IMR-90 (cell line): Measurements from ENCODE around the gene CAPN10. TPM values are rescaled to one million over a fixed set of nuclear protein-coding genes. Genes with fewer than 3 reads are reported as not detected.

Source experiments
- ATAC-seq: fragments of 200-7000 bp; cut with Tn5 transposase; 2 replicates; pipeline ENCODE4 v1.9.1; 2020; ENCODE audit warnings: low read depth, mild to moderate bottlenecking, moderate library complexity
- BruUV-seq: library from RNA; stranded (reverse); fragments of 400-500 nt; replicated peaks from 2 replicates; lab custom pipeline; 2021; lab: Mats Ljungman, UMichigan
- CTCF ChIA-PET: fragments of 300-600 bp; formaldehyde crosslinking; extraction: SDS; loops from one replicate; lab custom pipeline; 2021; ENCODE audit warnings: antibody characterized with exemption; lab: Yijun Ruan, JAX
- POLR2A ChIA-PET: fragments of 300-600 bp; sonication (Branson Sonifier 250); formaldehyde crosslinking; loops from one replicate; lab custom pipeline; 2022; ENCODE audit warnings: antibody characterized with exemption; ENCODE audit not compliant: unreplicated experiment; lab: Charles Lee
- DNase-seq: peaks from one replicate; pipeline ENCODE4 v3.0.0; 2013
- H2AFZ ChIP-seq: replicated peaks from 2 replicates; pipeline ENCODE3; 2013; ENCODE audit warnings: low read length, mild to moderate bottlenecking; ENCODE audit not compliant: poor library complexity
- H2AK5ac ChIP-seq: 2 replicates; pipeline ENCODE4 v1.6.1; 2013; ENCODE audit warnings: low read depth, low read length, inconsistent platforms
- H2AK9ac ChIP-seq: replicated peaks from 2 replicates; pipeline ENCODE3; 2013; ENCODE audit warnings: mild to moderate bottlenecking, low read depth, low read length, moderate library complexity; ENCODE audit not compliant: poor library complexity
- H2BK120ac ChIP-seq: 2 replicates; pipeline ENCODE4 v1.6.1; 2013; ENCODE audit warnings: low read depth, low read length, inconsistent platforms
- H2BK15ac ChIP-seq: 3 replicates; pipeline ENCODE4 v1.6.1; 2013; ENCODE audit warnings: low read depth, low read length, inconsistent platforms
- H2BK20ac ChIP-seq: 2 replicates; pipeline ENCODE4 v1.6.1; 2013; ENCODE audit warnings: low read depth, mild to moderate bottlenecking, inconsistent platforms, low read length, moderate library complexity
- H2BK5ac ChIP-seq: 2 replicates; pipeline ENCODE4 v1.6.1; 2013; ENCODE audit warnings: mild to moderate bottlenecking, low read depth, low read length, inconsistent platforms; ENCODE audit not compliant: poor library complexity, severe bottlenecking
- H3K14ac ChIP-seq: replicated peaks from 2 replicates; pipeline ENCODE4 v1.6.1; 2013; ENCODE audit warnings: low read depth, low read length, inconsistent platforms
- H3K18ac ChIP-seq: 2 replicates; pipeline ENCODE4 v1.6.1; 2013; ENCODE audit warnings: low read depth, low read length, control low read depth
- H3K23ac ChIP-seq: 2 replicates; pipeline ENCODE4 v1.6.1; 2013; ENCODE audit warnings: low read depth, low read length, inconsistent platforms
- H3K27ac ChIP-seq: 2 replicates; pipeline ENCODE4 v1.5.1; 2013; ENCODE audit warnings: mild to moderate bottlenecking, control low read depth, low read length; ENCODE audit not compliant: insufficient read depth
- H3K27me3 ChIP-seq: 2 replicates; pipeline ENCODE4 v1.6.1; 2013; ENCODE audit warnings: low read length; ENCODE audit not compliant: control insufficient read depth, insufficient read depth
- H3K36me3 ChIP-seq: 2 replicates; pipeline ENCODE4 v1.6.1; 2013; ENCODE audit warnings: low read length, mixed read lengths; ENCODE audit not compliant: control insufficient read depth, insufficient read depth
- H3K4ac ChIP-seq: 2 replicates; pipeline ENCODE4 v1.6.1; 2013; ENCODE audit warnings: low read depth, low read length, inconsistent platforms
- H3K4me1 ChIP-seq: 2 replicates; pipeline ENCODE4 v1.6.1; 2013; ENCODE audit warnings: low read length, mixed read lengths; ENCODE audit not compliant: control insufficient read depth, insufficient read depth
- H3K4me2 ChIP-seq: 2 replicates; pipeline ENCODE4 v1.6.1; 2013; ENCODE audit warnings: low read depth, mild to moderate bottlenecking, control low read depth, low read length, moderate library complexity
- H3K4me3 ChIP-seq: 2 replicates; pipeline ENCODE4 v1.5.1; 2013; ENCODE audit warnings: low read depth, mild to moderate bottlenecking, control low read depth, low read length, moderate library complexity; ENCODE audit not compliant: insufficient read depth
- H3K56ac ChIP-seq: 2 replicates; pipeline ENCODE4 v1.6.1; 2013; ENCODE audit warnings: low read length, inconsistent platforms; ENCODE audit not compliant: insufficient read depth; ENCODE audit errors: extremely low read depth
- H3K79me1 ChIP-seq, 2 experiments: 2 replicates each; pipeline ENCODE4 v1.6.1; 2013; ENCODE audit warnings: low read length in 2 of 2, inconsistent platforms in 1 of 2, low read depth in 1 of 2
- H3K9ac ChIP-seq: 2 replicates; pipeline ENCODE4 v1.6.1; 2013; ENCODE audit warnings: low read depth, low read length, control low read depth
- H3K9me1 ChIP-seq: 2 replicates; pipeline ENCODE4 v1.6.1; 2013; ENCODE audit warnings: low read length, inconsistent platforms; ENCODE audit not compliant: insufficient read depth
- H3K9me3 ChIP-seq: 2 replicates; pipeline ENCODE4 v1.6.1; 2013; ENCODE audit warnings: low read length; ENCODE audit not compliant: control insufficient read depth, insufficient read depth
- H4K20me1 ChIP-seq: 2 replicates; pipeline ENCODE4 v1.6.1; 2013; ENCODE audit warnings: low read length, inconsistent platforms; ENCODE audit not compliant: insufficient read depth
- H4K5ac ChIP-seq: 2 replicates; pipeline ENCODE4 v1.6.1; 2013; ENCODE audit warnings: mild to moderate bottlenecking, low read depth, low read length, control low read depth
- H4K8ac ChIP-seq, 2 experiments: 2 replicates each; pipeline ENCODE4 v1.6.1; 2013; ENCODE audit warnings: low read depth in 2 of 2, low read length in 2 of 2, control low read depth in 1 of 2, inconsistent platforms in 1 of 2
- H4K91ac ChIP-seq: 2 replicates; pipeline ENCODE4 v1.6.1; 2013; ENCODE audit warnings: low read depth, low read length, inconsistent platforms; ENCODE audit not compliant: insufficient read depth
- MAZ ChIP-seq: IDR thresholded peaks from 2 replicates; pipeline ENCODE4 v1.6.1; 2012; ENCODE audit warnings: low read depth, mild to moderate bottlenecking, low read length, improper control_type of control experiment, moderate library complexity, borderline replicate concordance
- MXI1 ChIP-seq: IDR thresholded peaks from 2 replicates; pipeline ENCODE4 v1.6.1; 2012; ENCODE audit warnings: low read depth, mild to moderate bottlenecking, low read length, moderate library complexity, borderline replicate concordance
- RCOR1 ChIP-seq: IDR thresholded peaks from 2 replicates; pipeline ENCODE4 v1.6.1; 2012; ENCODE audit warnings: mild to moderate bottlenecking, low read length, improper control_type of control experiment; ENCODE audit not compliant: insufficient replicate concordance
- RFX5 ChIP-seq: IDR thresholded peaks from 2 replicates; pipeline ENCODE4 v1.8.0; 2012; ENCODE audit warnings: low read depth, mild to moderate bottlenecking, low read length, moderate library complexity
- WGBS, 2 experiments: methylation state at CpG; one replicate each; pipeline versions ENCODE4 v1.1.5 to v1.1.7; 2013; ENCODE audit warnings: missing lambda C conversion rate in 2 of 2; ENCODE audit not compliant: insufficient read length in 1 of 2; ENCODE audit errors: extremely low coverage in 2 of 2; 5-methylcytosine and 5-hydroxymethylcytosine counted together
- dilution Hi-C: fragments of 300-500 bp; cut with HindIII; formaldehyde crosslinking; loops from one replicate; pipeline ENCODE4 v1.14.3; 2018; ENCODE audit warnings: low sequenced_read_pairs; ENCODE audit not compliant: unreplicated experiment
- in situ Hi-C: fragments of 300-500 bp; cut with MboI; formaldehyde crosslinking; loops from 3 replicates; pipeline ENCODE4 v1.14.3; 2019; ENCODE audit warnings: low sequenced_read_pairs, inconsistent platforms, mixed read lengths
- intact Hi-C: fragments of 100-400 bp; cut with micrococcal nuclease; formaldehyde crosslinking; loops from 2 replicates; pipeline ENCODE4 v1.10.0; 2022
- polyA plus RNA-seq, 3 experiments: library from polyadenylated mRNA; depleted of rRNA; stranded (reverse); fragments of >200 nt; gene quantifications; 2 replicates each; pipeline ENCODE4 v1.2.3, GENCODE V29; 2012; ENCODE audit warnings: low replicate concordance in 1 of 3
- total RNA-seq: library from RNA; depleted of rRNA; stranded (reverse); fragments of >200 nt; gene quantifications from 2 replicates; pipeline ENCODE4 v1.2.3, GENCODE V29; 2012

Gene CAPN10
- total and polyA plus RNA-seq, 2 of the 4 experiments (the other 2 are of a cell fraction) = 6.3 to 20.9 TPM

GRCh38 chr2:240570531-240571313, 15.8 kb upstream of the CAPN10 start:
- Histone ChIP-seq H3K9me1 (peaks cover 22% of the 10 kb centered on the region), H2BK5ac (no peak overlapping the region), H3K4me2 (no peak overlapping the region), H3K56ac (no peak overlapping the region), H3K4me1 (peaks cover 26% of the 10 kb centered on the region), H4K5ac (no peak overlapping the region), H2BK120ac (no peak overlapping the region), H2AK5ac (no peak overlapping the region), H3K36me3 (peaks cover 12% of the 10 kb centered on the region), H4K20me1 (peaks cover 13% of the 10 kb centered on the region), H3K4ac (no peak overlapping the region), H2BK20ac (no peak overlapping the region), H2BK15ac (no peak overlapping the region), H3K4me3 (no peak overlapping the region), H3K27ac (no peak overlapping the region), H3K9me3 (no peaks in the 10 kb centered on the region), H2AK9ac (peak overlapping the region; percentile 37), H3K18ac (no peak overlapping the region), H3K79me1 (peaks cover 7 to 51% of the 10 kb centered on the region in 2 experiments; a peak in 3 of 4 replicates), H4K91ac (no peak overlapping the region), H3K14ac (no peak overlapping the region), H3K9ac (no peak overlapping the region), H3K27me3 (no peaks in the 10 kb centered on the region), H2AFZ (no peak overlapping the region), H4K8ac (no peak overlapping the region), H3K23ac (no peak overlapping the region)
- intact Hi-C loops (no loop called here), in situ Hi-C loops (no loop called here), dilution Hi-C loops (no loop called here)
- no CpG with 5 or more reads among the region's 11 CpGs for WGBS, 2 experiments
- DNase-seq (no peak), ATAC-seq (no peak)
- POLR2A ChIA-PET = no interaction called here
- no TSS peak for BruUV-seq
- no peak for TF ChIP-seq RFX5
- TF ChIP-seq RCOR1 = no peak
- no peak for TF ChIP-seq MAZ
- TF ChIP-seq MXI1 = no peak
- CTCF ChIA-PET = no interaction called here
